GM21528 (cell line): ENCODE results near the gene CREB5.

Experiments used
- ATAC-seq: cut with Tn5 transposase; IDR thresholded peaks from one replicate; pipeline ENCODE4 v1.9.1; 2021; ENCODE audit warnings: mild to moderate bottlenecking, moderate library complexity; ENCODE audit not compliant: unreplicated experiment, low FRiP score

Gene CREB5

GRCh38 chr7:28695300-28696295 lies 283.3 kb downstream of the CREB5 start:
- no peak for ATAC-seq

- ATAC-seq = no peak
Observed at GRCh38 chr7:28697913-28698563, 285.7 kb downstream of the CREB5 start.

- ATAC-seq = no peak
Observed at GRCh38 chr7:28698840-28699239, 286.5 kb downstream of the CREB5 start.

GRCh38 chr7:28700096-28700495 lies 287.8 kb downstream of the CREB5 start:
- no peak for ATAC-seq

- no peak for ATAC-seq
Observed at GRCh38 chr7:28700790-28701203, 288.5 kb downstream of the CREB5 start.

GRCh38 chr7:28701731-28702130 lies 289.4 kb downstream of the CREB5 start:
- ATAC-seq = no peak

- no peak for ATAC-seq
Observed at GRCh38 chr7:28702171-28702570, 289.9 kb downstream of the CREB5 start.

GRCh38 chr7:28703037-28703765 lies 290.9 kb downstream of the CREB5 start:
- ATAC-seq = no peak

GRCh38 chr7:28704706-28705105 lies 292.4 kb downstream of the CREB5 start:
- ATAC-seq = no peak

- ATAC-seq = peak; percentile 94
Observed at GRCh38 chr7:28705350-28705749, 293.0 kb downstream of the CREB5 start.

- no peak for ATAC-seq
Observed at GRCh38 chr7:28706584-28706983, 294.3 kb downstream of the CREB5 start.

- ATAC-seq = no peak
Observed at GRCh38 chr7:28707291-28707690, 295.0 kb downstream of the CREB5 start.

- no peak for ATAC-seq
Observed at GRCh38 chr7:28708033-28708951, 296.0 kb downstream of the CREB5 start.

GRCh38 chr7:28709748-28710147 lies 297.4 kb downstream of the CREB5 start:
- no peak for ATAC-seq

GRCh38 chr7:28711114-28711513 lies 298.8 kb downstream of the CREB5 start:
- ATAC-seq = no peak

- ATAC-seq = no peak
Observed at GRCh38 chr7:28714459-28715120, 302.3 kb downstream of the CREB5 start.

GRCh38 chr7:28717445-28718054 lies 305.2 kb downstream of the CREB5 start:
- no peak for ATAC-seq

GRCh38 chr7:28718055-28718481 lies 305.8 kb downstream of the CREB5 start:
- no peak for ATAC-seq

- ATAC-seq = no peak
Observed at GRCh38 chr7:28718545-28718944, 306.2 kb downstream of the CREB5 start.
